Kidney (tissue), 14 donors: Measurements from ENCODE around the gene RFX8. TPM values are rescaled to one million over a fixed set of nuclear protein-coding genes. Genes with fewer than 3 reads are reported as not detected.

Source experiments
- DNase-seq, 5 donors: peaks; one replicate each; pipeline ENCODE4 v3.0.0-alpha.2; 2013 to 2020
- FAIRE-seq: peaks from 2 replicates; lab custom pipeline; 2012; peaks lifted over from hg19 to GRCh38; lab: Jason Lieb, UNC
- H3K27ac ChIP-seq, 2 donors: one replicate each; pipeline ENCODE4 v1.7.0; 2013; ENCODE audit warnings: low read depth in 2 of 2, low read length in 2 of 2, inconsistent platforms in 1 of 2
- H3K27me3 ChIP-seq: one replicate; pipeline ENCODE4 v1.7.1; 2013; ENCODE audit warnings: low read length, inconsistent platforms; ENCODE audit not compliant: control insufficient read depth, insufficient read depth
- H3K36me3 ChIP-seq, 3 donors: one replicate each; pipeline versions ENCODE4 v1.7.0 to v1.7.1; 2013; ENCODE audit warnings: low read length in 3 of 3, control low read depth in 1 of 3, inconsistent platforms in 1 of 3; ENCODE audit not compliant: insufficient read depth in 3 of 3, control insufficient read depth in 2 of 3
- H3K4me1 ChIP-seq, 3 donors: one replicate each; pipeline versions ENCODE4 v1.7.0 to v1.7.1; 2013; ENCODE audit warnings: low read length in 3 of 3, inconsistent platforms in 1 of 3, low read depth in 1 of 3; ENCODE audit not compliant: control insufficient read depth in 2 of 3, insufficient read depth in 2 of 3
- H3K4me3 ChIP-seq, 3 donors: one replicate each; pipeline versions ENCODE4 v1.7.0 to v1.8.1; 2013; ENCODE audit warnings: low read length in 3 of 3, control low read depth in 1 of 3, inconsistent platforms in 1 of 3
- H3K9ac ChIP-seq, 3 donors: one replicate each; pipeline versions ENCODE4 v1.7.0 to v1.7.1; 2013; ENCODE audit warnings: low read length in 3 of 3, control low read depth in 1 of 3, inconsistent platforms in 1 of 3
- H3K9me3 ChIP-seq, 3 donors: one replicate each; pipeline versions ENCODE4 v1.7.0 to v1.7.1; 2013; ENCODE audit warnings: low read length in 3 of 3, control low read depth in 1 of 3, inconsistent platforms in 1 of 3; ENCODE audit not compliant: control insufficient read depth in 2 of 3, insufficient read depth in 1 of 3
- CTCF ChIP-seq: IDR thresholded peaks from 3 replicates; pipeline ENCODE4 v1.5.1; 2012; ENCODE audit warnings: mild to moderate bottlenecking, moderate library complexity, borderline replicate concordance; ENCODE audit not compliant: insufficient read depth; ENCODE audit errors: extremely low read depth
- intact Hi-C: fragments of 100-400 bp; cut with DNase I; formaldehyde crosslinking; loops from one replicate; pipeline ENCODE4 v1.11.1; 2022
- polyA plus RNA-seq: library from polyadenylated mRNA; stranded (reverse); fragments of 350-450 nt; fragmentation: Illumina TruSeq; extraction: RNeasy Lipid Tissue Mini Kit (QIAGEN cat#74804); gene quantifications from one replicate; pipeline ENCODE4 v1.2.3, GENCODE V29; 2014; ENCODE audit warnings: low read depth, low replicate concordance; ENCODE audit not compliant: insufficient read depth
- total RNA-seq: library from RNA; stranded (reverse); fragmentation: NEBNext Ultra II Directional; extraction: Animal tissue kit (Norgen Biotek cat#: 25700); gene quantifications from one replicate; pipeline ENCODE4 v1.2.1, GENCODE V29; 2021
- donor health status: control.
- donor health status: control.
- donor health status: control.
- donor health status: control.
- donor health status: control.
- donor health status: DM: yes; HTN: yes; CAD: no.
- donor health status: Normal renal cell carcinoma (clear cell type).

Gene RFX8
- total and polyA plus RNA-seq, 2 donors from 2014 or later: 0.28 TPM; not detected in 1

GRCh38 chr2:101409699-101410098 is 65.2 kb downstream of the RFX8 start:
- Histone ChIP-seq H3K36me3 (no peaks in the 10 kb centered on the region), H3K27me3 (no peaks in the 10 kb centered on the region), H3K27ac (no peak overlapping the region), H3K4me3 (no peak overlapping the region), H3K4me1 (no peaks in the 10 kb centered on the region), H3K9ac (no peak overlapping the region), H3K9me3 (no peaks in the 10 kb centered on the region)
- no peak for TF ChIP-seq CTCF
- intact Hi-C loops: loop anchor here (10.0 kb wide), 1 partner anchor 425 kb away; no protein-coding TSS in a partner anchor
- DNase-seq (no peak), FAIRE-seq (no peak)

DNA sequence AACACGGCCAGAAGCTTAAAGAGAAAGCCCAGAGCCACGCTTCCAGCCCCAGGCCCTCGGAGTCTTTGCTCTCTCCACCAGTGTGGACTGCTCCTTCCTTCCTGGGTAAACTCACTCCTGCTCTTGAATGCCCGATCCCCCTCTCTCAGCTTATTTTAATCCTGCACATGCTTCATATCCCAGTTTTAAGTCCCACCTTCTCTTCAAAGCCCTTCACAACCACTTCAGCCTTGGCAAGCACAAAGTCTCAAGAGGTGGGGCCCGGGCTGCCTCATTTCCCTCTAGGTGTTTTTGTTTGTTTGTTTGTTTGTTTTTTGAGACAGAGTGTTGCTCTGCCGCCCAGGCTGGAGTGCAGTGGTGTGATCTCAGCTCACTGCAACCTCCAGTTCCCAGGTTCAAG is 66.0 kb downstream of the RFX8 start:
- no peaks in the 10 kb centered on the region for H3K9me3 ChIP-seq
- no peaks in the 10 kb centered on the region for H3K27me3 ChIP-seq
- FAIRE-seq (no peak), DNase-seq (no peak)
- no peak overlapping the region for H3K9ac ChIP-seq
- intact Hi-C loops: no loop called here
- H3K4me3 ChIP-seq: no peak overlapping the region
- H3K27ac ChIP-seq: no peak overlapping the region
- no peaks in the 10 kb centered on the region for H3K36me3 ChIP-seq
- TF ChIP-seq CTCF: no peak
- H3K4me1 ChIP-seq: no peaks in the 10 kb centered on the region

DNA sequence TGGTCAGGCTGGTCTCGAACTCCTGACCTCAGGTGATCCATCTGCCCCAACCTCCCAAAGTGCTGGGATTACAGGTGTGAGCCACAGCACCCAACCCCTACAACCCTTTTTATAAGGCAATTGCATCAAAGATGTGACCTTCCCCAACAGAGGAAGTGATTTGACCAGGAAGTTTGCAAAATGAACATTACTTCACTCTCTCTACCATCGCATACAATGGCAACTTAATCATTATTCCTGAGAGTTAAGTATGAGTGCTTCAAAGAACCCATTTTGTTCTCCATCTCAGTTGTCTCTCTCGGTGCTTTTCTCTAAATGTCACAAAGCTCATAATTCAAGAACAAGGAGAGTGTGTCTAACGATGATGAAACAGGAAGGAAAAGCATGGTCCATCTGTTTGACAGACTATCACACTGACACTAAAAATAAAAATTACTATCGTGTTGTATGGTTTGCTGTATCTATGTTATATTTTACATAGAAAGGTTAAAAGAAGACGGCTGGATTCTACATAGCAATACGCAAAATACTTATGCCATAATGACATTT is 69.5 kb downstream of the RFX8 start:
- H3K27ac ChIP-seq: no peak overlapping the region
- no peaks in the 10 kb centered on the region for H3K27me3 ChIP-seq
- H3K4me3 ChIP-seq: no peak overlapping the region
- FAIRE-seq (no peak), DNase-seq (no peak)
- no peak overlapping the region for H3K9ac ChIP-seq
- H3K4me1 ChIP-seq: peaks cover 0 to 5% (median 0%) of the 10 kb centered on the region in 3 donors
- no peaks in the 10 kb centered on the region for H3K9me3 ChIP-seq
- intact Hi-C loops: no loop called here
- no peaks in the 10 kb centered on the region for H3K36me3 ChIP-seq
- no peak for TF ChIP-seq CTCF

DNA sequence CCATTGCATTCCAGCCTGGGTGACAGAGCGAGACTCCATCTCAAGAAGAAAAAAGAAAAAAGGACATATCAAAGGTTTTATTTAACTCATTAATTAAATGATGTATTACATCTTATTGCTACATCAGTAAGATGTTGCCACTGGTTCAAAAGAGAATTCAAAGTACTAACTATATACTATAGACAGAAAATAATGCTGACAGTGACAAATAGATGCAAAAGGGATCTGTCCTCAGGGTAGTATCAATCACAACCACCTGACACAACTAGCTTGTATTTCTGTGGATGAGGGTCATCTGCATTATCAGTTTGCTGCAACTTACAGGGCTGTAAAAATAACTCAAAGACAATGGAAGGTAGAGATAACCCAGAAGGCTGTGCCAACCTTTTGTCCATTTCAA is 71.2 kb downstream of the RFX8 start:
- Histone ChIP-seq H3K27ac (no peak overlapping the region), H3K4me3 (no peak overlapping the region), H3K9ac (no peak overlapping the region), H3K4me1 (peaks cover 0 to 11% (median 4%) of the 10 kb centered on the region in 3 donors), H3K9me3 (no peaks in the 10 kb centered on the region), H3K27me3 (no peaks in the 10 kb centered on the region), H3K36me3 (no peaks in the 10 kb centered on the region)
- DNase-seq: no peak
- TF ChIP-seq CTCF: no peak
- intact Hi-C loops: no loop called here
- no peak for FAIRE-seq
